Measurements from ENCODE around the gene CLSTN2. TPM values are rescaled to one million over a fixed set of nuclear protein-coding genes. Genes with fewer than 3 reads are reported as not detected.

The CLSTN2 gene
- total and polyA plus RNA-seq, 2 of the 4 experiments (the other 2 are of a cell fraction) = under 0.01 to 0.07 TPM

- H2AFZ ChIP-seq (replicated peaks; ENCODE audit: low read length, poor library complexity) = no peak overlapping the region
- no TSS peak for BruUV-seq (replicated peaks)
- H4K91ac ChIP-seq (ENCODE audit: insufficient read depth, low read depth, low read length) = no peak overlapping the region
- no peak overlapping the region for H3K27ac ChIP-seq (ENCODE audit: insufficient read depth, low read length)
- ATAC-seq (ENCODE audit: low read depth) (no peak), DNase-seq (no peak)
- H3K4me3 ChIP-seq (ENCODE audit: insufficient read depth, low read depth, low read length) = no peak overlapping the region
- no peaks in the 10 kb centered on the region for H3K27me3 ChIP-seq (ENCODE audit: control insufficient read depth, insufficient read depth, low read length)
- H3K4me2 ChIP-seq (ENCODE audit: low read depth, low read length) = no peak overlapping the region
- H3K36me3 ChIP-seq (ENCODE audit: control insufficient read depth, insufficient read depth, low read length) = no peaks in the 10 kb centered on the region
- ChIA-PET CTCF (no interaction called here), POLR2A (ENCODE audit: unreplicated experiment) (no interaction called here)
- H4K8ac ChIP-seq (ENCODE audit: low read depth in 2 of 2, low read length in 2 of 2) = no peak overlapping the region
- in situ Hi-C loops (cut with MboI; ENCODE audit: low sequenced_read_pairs) = no loop called here
- H2BK5ac ChIP-seq (ENCODE audit: low read depth, low read length, poor library complexity, severe bottlenecking) = no peak overlapping the region
- no peak overlapping the region for H3K4ac ChIP-seq (ENCODE audit: low read depth, low read length)
- H3K9me1 ChIP-seq (ENCODE audit: insufficient read depth, low read length) = no peaks in the 10 kb centered on the region
- H3K9me3 ChIP-seq (ENCODE audit: control insufficient read depth, insufficient read depth, low read length) = no peaks in the 10 kb centered on the region
- H2AK9ac ChIP-seq (replicated peaks; ENCODE audit: low read depth, low read length, poor library complexity) = no peak overlapping the region
- no peak overlapping the region for H3K9ac ChIP-seq (ENCODE audit: low read depth, low read length)
- H2BK120ac ChIP-seq (ENCODE audit: low read depth, low read length) = no peak overlapping the region
- H4K5ac ChIP-seq (ENCODE audit: low read depth, low read length) = no peak overlapping the region
- no peaks in the 10 kb centered on the region for H4K20me1 ChIP-seq (ENCODE audit: insufficient read depth, low read length)
- intact Hi-C loops (cut with micrococcal nuclease) = no loop called here
- no peaks in the 10 kb centered on the region for H3K79me1 ChIP-seq (ENCODE audit: low read depth in 1 of 2, low read length in 2 of 2)
- H2BK20ac ChIP-seq (ENCODE audit: low read depth, low read length) = no peak overlapping the region
- no peaks in the 10 kb centered on the region for H3K4me1 ChIP-seq (ENCODE audit: control insufficient read depth, insufficient read depth, low read length)
- no peak overlapping the region for H2BK15ac ChIP-seq (ENCODE audit: low read depth, low read length)
- H3K23ac ChIP-seq (ENCODE audit: low read depth, low read length) = no peak overlapping the region
- no peak overlapping the region for H2AK5ac ChIP-seq (ENCODE audit: low read depth, low read length)
- no peak overlapping the region for H3K14ac ChIP-seq (replicated peaks; ENCODE audit: low read depth, low read length)
- H3K18ac ChIP-seq (ENCODE audit: low read depth, low read length) = no peak overlapping the region
- H3K56ac ChIP-seq (ENCODE audit: extremely low read depth, insufficient read depth, low read length) = no peak overlapping the region
- no peak for TF ChIP-seq MAFK (IDR thresholded peaks at IDR 0.05; ENCODE audit: low read depth, low read length)
- TF ChIP-seq, protein P1, sequence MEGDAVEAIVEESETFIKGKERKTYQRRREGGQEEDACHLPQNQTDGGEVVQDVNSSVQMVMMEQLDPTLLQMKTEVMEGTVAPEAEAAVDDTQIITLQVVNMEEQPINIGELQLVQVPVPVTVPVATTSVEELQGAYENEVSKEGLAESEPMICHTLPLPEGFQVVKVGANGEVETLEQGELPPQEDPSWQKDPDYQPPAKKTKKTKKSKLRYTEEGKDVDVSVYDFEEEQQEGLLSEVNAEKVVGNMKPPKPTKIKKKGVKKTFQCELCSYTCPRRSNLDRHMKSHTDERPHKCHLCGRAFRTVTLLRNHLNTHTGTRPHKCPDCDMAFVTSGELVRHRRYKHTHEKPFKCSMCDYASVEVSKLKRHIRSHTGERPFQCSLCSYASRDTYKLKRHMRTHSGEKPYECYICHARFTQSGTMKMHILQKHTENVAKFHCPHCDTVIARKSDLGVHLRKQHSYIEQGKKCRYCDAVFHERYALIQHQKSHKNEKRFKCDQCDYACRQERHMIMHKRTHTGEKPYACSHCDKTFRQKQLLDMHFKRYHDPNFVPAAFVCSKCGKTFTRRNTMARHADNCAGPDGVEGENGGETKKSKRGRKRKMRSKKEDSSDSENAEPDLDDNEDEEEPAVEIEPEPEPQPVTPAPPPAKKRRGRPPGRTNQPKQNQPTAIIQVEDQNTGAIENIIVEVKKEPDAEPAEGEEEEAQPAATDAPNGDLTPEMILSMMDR (conservative IDR thresholded peaks at IDR 0.05; ENCODE audit: low read depth, low read length) = no peak
- dilution Hi-C loops (cut with HindIII; ENCODE audit: low sequenced_read_pairs, unreplicated experiment) = no loop called here
Observed at GRCh38 chr3:140146668-140147067, 211.7 kb downstream of the CLSTN2 start.

Data from IMR-90 (cell line).